Aorta (tissue), 5 donors: ENCODE results near the gene ATP1B4. TPM values are rescaled to one million over a fixed set of nuclear protein-coding genes. Genes with fewer than 3 reads are reported as not detected.

Experiments
- ATAC-seq: fragments of 200-7000 bp; cut with Tn5 transposase; one replicate; pipeline ENCODE4 v1.9.1; 2022; ENCODE audit warnings: moderate library complexity; ENCODE audit not compliant: low FRiP score
- DNase-seq, 2 donors: peaks; one replicate each; pipeline ENCODE4 v3.0.0-alpha.2; 2020
- H3K27ac ChIP-seq, 2 donors: one replicate each; pipeline ENCODE4 v1.5.1; 2013; ENCODE audit warnings: low read length in 2 of 2, mild to moderate bottlenecking in 2 of 2, moderate library complexity in 2 of 2, control low read depth in 1 of 2, inconsistent platforms in 1 of 2, low read depth in 1 of 2
- H3K27me3 ChIP-seq, 2 donors: one replicate each; pipeline ENCODE4 v1.6.1; 2013; ENCODE audit warnings: control low read depth in 1 of 2, low read length in 1 of 2, mild to moderate bottlenecking in 1 of 2, moderate library complexity in 1 of 2; ENCODE audit not compliant: insufficient read depth in 2 of 2, control insufficient read depth in 1 of 2
- H3K36me3 ChIP-seq, 2 donors: one replicate each; pipeline ENCODE4 v1.6.1; 2013; ENCODE audit warnings: control low read depth in 1 of 2, low read length in 1 of 2, mild to moderate bottlenecking in 1 of 2; ENCODE audit not compliant: insufficient read depth in 2 of 2, control insufficient read depth in 1 of 2
- H3K4me1 ChIP-seq, 2 donors: one replicate each; pipeline ENCODE4 v1.6.1; 2013; ENCODE audit warnings: low read length in 2 of 2, control low read depth in 1 of 2, mild to moderate bottlenecking in 1 of 2, moderate library complexity in 1 of 2; ENCODE audit not compliant: insufficient read depth in 2 of 2, control insufficient read depth in 1 of 2
- H3K4me3 ChIP-seq, 2 donors: one replicate each; pipeline ENCODE4 v1.5.1; 2013; ENCODE audit warnings: low read length in 2 of 2, control low read depth in 1 of 2, mild to moderate bottlenecking in 1 of 2
- H3K9me3 ChIP-seq: one replicate; pipeline ENCODE4 v1.6.1; 2013; ENCODE audit warnings: mild to moderate bottlenecking, low read length; ENCODE audit not compliant: control insufficient read depth
- WGBS, 2 donors: extraction: QIAGEN DNeasy Blood & Tissue Kit; methylation state at CpG; one replicate each; pipeline ENCODE4 v1.1.7; 2013; 5-methylcytosine and 5-hydroxymethylcytosine counted together
- intact Hi-C, 2 donors: fragments of 100-400 bp; cut with DNase I; formaldehyde crosslinking; loops; one replicate each; pipeline versions ENCODE4 v1.14.2 to v1.15.0; 2022
- long read RNA-seq, 2 donors: library from polyadenylated mRNA; unstranded; transcript quantifications; one replicate each; pipeline ENCODE4 v2.0.0, GENCODE V29; 2020 to 2021
- polyA plus RNA-seq, 2 donors: library from polyadenylated mRNA; stranded (reverse); fragments of 200-250 nt; gene quantifications; one replicate each; pipeline ENCODE4 v1.2.3, GENCODE V29; 2013
- total RNA-seq, 2 donors: library from RNA; stranded (reverse); fragmentation: NEBNext Ultra II Directional; extraction: Animal tissue kit (Norgen Biotek cat#: 25700); gene quantifications; one replicate each; pipeline ENCODE4 v1.2.1, GENCODE V29; 2021
- donor health status: healthy with polysubstance abuse.
- donor health status: Bipolar disorder and iron deficiency.
- donor health status: DM: no; HTN: no; CAD: no.
- donor health status: DM: no; HTN: no; CAD: no.
- donor health status: DM: yes; HTN: yes; CAD: no.

ATP1B4 gene
- total RNA-seq (not detected), polyA plus RNA-seq (not detected)
- long read RNA-seq, donor 1, result 0 reads
- long read RNA-seq, donor 2, result 0 reads

GRCh38 chrX:120361764-120362305 lies at the start of gene ATP1B4:
Gene ATP1B4, plus strand, starts transcription at chrX:120362089. Its CDS starts 80 bp downstream, at chrX:120362169.
- H3K4me3 ChIP-seq, result no peak within 1 kb of the TSS
- WGBS, 2 donors, result 81 to 92% methylated on average over 9 of the region's 9 CpGs
- no peak within 1 kb of the TSS for H3K27ac ChIP-seq
- intact Hi-C loops, result no loop called here
- no peaks in the 10 kb centered on the region for H3K27me3 ChIP-seq
- peaks cover 0 to 3% of the 10 kb centered on the region in 2 donors for H3K4me1 ChIP-seq
- H3K9me3 ChIP-seq, result no peaks in the 10 kb centered on the region
- H3K36me3 ChIP-seq, result no peaks in the 10 kb centered on the region
- DNase-seq, result no peak
- ATAC-seq, result no peak

- DNase-seq (no peak), ATAC-seq (no peak)
- H3K27ac ChIP-seq, result no peak overlapping the region
- H3K4me1 ChIP-seq, result no peaks in the 10 kb centered on the region
- H3K9me3 ChIP-seq, result no peaks in the 10 kb centered on the region
- no peaks in the 10 kb centered on the region for H3K27me3 ChIP-seq
- no peaks in the 10 kb centered on the region for H3K36me3 ChIP-seq
- intact Hi-C loops, result no loop called here
- no peak overlapping the region for H3K4me3 ChIP-seq
- WGBS, 2 donors, result 24 to 40% methylated on average over 4 of the region's 4 CpGs
Measured at GRCh38 chrX:120315776-120316175, 46.1 kb upstream of the ATP1B4 start.

GRCh38 chrX:120316587-120317283 lies 45.2 kb upstream of the ATP1B4 start:
- 68 to 74% methylated on average over 5 of the region's 5 CpGs for WGBS, 2 donors
- Histone ChIP-seq H3K4me1 (no peaks in the 10 kb centered on the region), H3K36me3 (no peaks in the 10 kb centered on the region), H3K27me3 (no peaks in the 10 kb centered on the region), H3K9me3 (no peaks in the 10 kb centered on the region), H3K4me3 (no peak overlapping the region), H3K27ac (no peak overlapping the region)
- no peak for DNase-seq
- intact Hi-C loops, result no loop called here
- no peak for ATAC-seq

GRCh38 chrX:120318411-120318810 lies 43.5 kb upstream of the ATP1B4 start:
- H3K36me3 ChIP-seq, result no peaks in the 10 kb centered on the region
- DNase-seq (no peak), ATAC-seq (no peak)
- intact Hi-C loops, result no loop called here
- H3K4me3 ChIP-seq, result no peak overlapping the region
- H3K9me3 ChIP-seq, result no peaks in the 10 kb centered on the region
- H3K27ac ChIP-seq, result no peak overlapping the region
- no peaks in the 10 kb centered on the region for H3K27me3 ChIP-seq
- whole genome bisulfite sequencing, 2 donors, result 25 to 30% methylated on average over 4 of the region's 4 CpGs
- no peaks in the 10 kb centered on the region for H3K4me1 ChIP-seq

GRCh38 chrX:120321520-120322281 lies 40.2 kb upstream of the ATP1B4 start:
- ATAC-seq (no peak), DNase-seq (no peak)
- WGBS, 2 donors, result 68 to 86% methylated on average over 4 of the region's 4 CpGs
- H3K27ac ChIP-seq, result no peak overlapping the region
- no peak overlapping the region for H3K4me3 ChIP-seq
- H3K27me3 ChIP-seq, result no peaks in the 10 kb centered on the region
- no peaks in the 10 kb centered on the region for H3K36me3 ChIP-seq
- H3K4me1 ChIP-seq, result no peaks in the 10 kb centered on the region
- no peaks in the 10 kb centered on the region for H3K9me3 ChIP-seq
- intact Hi-C loops, result no loop called here

GRCh38 chrX:120331116-120331515 lies 30.8 kb upstream of the ATP1B4 start:
- DNase-seq (no peak), ATAC-seq (no peak)
- Histone ChIP-seq H3K4me3 (no peak overlapping the region), H3K4me1 (no peaks in the 10 kb centered on the region), H3K27ac (no peak overlapping the region), H3K36me3 (no peaks in the 10 kb centered on the region), H3K27me3 (no peaks in the 10 kb centered on the region), H3K9me3 (no peaks in the 10 kb centered on the region)
- WGBS, 2 donors, result 67 to 91% methylated on average over 2 of the region's 2 CpGs
- intact Hi-C loops, result no loop called here

- Histone ChIP-seq H3K36me3 (no peaks in the 10 kb centered on the region), H3K9me3 (no peaks in the 10 kb centered on the region), H3K4me3 (no peak overlapping the region), H3K27ac (no peak overlapping the region), H3K4me1 (no peaks in the 10 kb centered on the region), H3K27me3 (no peaks in the 10 kb centered on the region)
- WGBS, 2 donors, result 67 to 75% methylated on average over 1 of the region's 1 CpG
- no peak for ATAC-seq
- intact Hi-C loops, result no loop called here
- DNase-seq, result no peak
Measured at GRCh38 chrX:120332394-120332793, 29.5 kb upstream of the ATP1B4 start.

GRCh38 chrX:120334151-120334550 lies 27.7 kb upstream of the ATP1B4 start:
- ATAC-seq, result no peak
- 27 to 79% methylated on average over 2 of the region's 2 CpGs for WGBS, 2 donors
- Histone ChIP-seq H3K9me3 (no peaks in the 10 kb centered on the region), H3K4me1 (no peaks in the 10 kb centered on the region), H3K36me3 (no peaks in the 10 kb centered on the region), H3K27me3 (no peaks in the 10 kb centered on the region), H3K4me3 (no peak overlapping the region), H3K27ac (no peak overlapping the region)
- DNase-seq, result no peak
- intact Hi-C loops, result no loop called here
